ENCODE measurements around the gene MS4A6A.
"Not testable (repeated sequence)": the region's sequence is repeated elsewhere in the genome, so short reads cannot be mapped to it uniquely, and the experiment has no call there.

Gene MS4A6A

GRCh38 chr11:60183591-60184205, 815 bp upstream of the MS4A6A start:
- no peak for DNase-seq

GRCh38 chr11:60175860-60176275, 7.0 kb downstream of the MS4A6A start:
- DNase-seq = no peak

GRCh38 chr11:60172011-60172410, 10.9 kb downstream of the MS4A6A start:
- DNase-seq = no peak

GRCh38 chr11:60170566-60170965, 12.3 kb downstream of the MS4A6A start:
- DNase-seq = no peak

- DNase-seq = no peak
Observed at GRCh38 chr11:60169264-60169915, 13.5 kb downstream of the MS4A6A start.

- DNase-seq = no peak
Observed at GRCh38 chr11:60168306-60168705, 14.6 kb downstream of the MS4A6A start.

GRCh38 chr11:60165951-60166350, 16.9 kb downstream of the MS4A6A start:
- DNase-seq = no peak

GRCh38 chr11:60165538-60165937, 17.3 kb downstream of the MS4A6A start:
- DNase-seq = no peak

- no peak for DNase-seq
Observed at GRCh38 chr11:60164550-60165075, 18.3 kb downstream of the MS4A6A start.

- no peak for DNase-seq
Observed at GRCh38 chr11:60161766-60162165, 21.1 kb downstream of the MS4A6A start.

GRCh38 chr11:60161107-60161506, 21.8 kb downstream of the MS4A6A start:
- no peak for DNase-seq

- no peak for DNase-seq
Observed at GRCh38 chr11:60159868-60160267, 23.0 kb downstream of the MS4A6A start.

GRCh38 chr11:60159284-60159683, 23.6 kb downstream of the MS4A6A start:
- no peak for DNase-seq

- no peak for DNase-seq
Observed at GRCh38 chr11:60158636-60159035, 24.2 kb downstream of the MS4A6A start.

GRCh38 chr11:60155931-60156330, 27.0 kb downstream of the MS4A6A start:
- no peak for DNase-seq

GRCh38 chr11:60152727-60153126, 30.2 kb downstream of the MS4A6A start:
- not testable (repeated sequence) for DNase-seq

GRCh38 chr11:60150279-60150678, 32.6 kb downstream of the MS4A6A start:
- no peak for DNase-seq

GRCh38 chr11:60145677-60146076, 37.2 kb downstream of the MS4A6A start:
- DNase-seq = no peak

GRCh38 chr11:60143768-60144167, 39.1 kb downstream of the MS4A6A start:
- DNase-seq = no peak

GRCh38 chr11:60133917-60134316, 49.0 kb downstream of the MS4A6A start:
- DNase-seq = no peak

GRCh38 chr11:60131912-60132311, 51.0 kb downstream of the MS4A6A start:
- DNase-seq = no peak

- no peak for DNase-seq
Observed at GRCh38 chr11:60130496-60130895, 52.4 kb downstream of the MS4A6A start.

- no peak for DNase-seq
Observed at GRCh38 chr11:60129853-60130252, 53.0 kb downstream of the MS4A6A start.

GRCh38 chr11:60128866-60129265, 54.0 kb downstream of the MS4A6A start:
- DNase-seq = not testable (repeated sequence)

GRCh38 chr11:60128376-60128775, 54.5 kb downstream of the MS4A6A start:
- no peak for DNase-seq
